Calu3 (cell line): Measurements from ENCODE around the gene TBRG4. TPM values are rescaled to one million over a fixed set of nuclear protein-coding genes. Genes with fewer than 3 reads are reported as not detected.

Source experiments
- BruUV-seq: library from RNA; stranded (reverse); fragments of 400-500 nt; replicated peaks from 2 replicates; lab custom pipeline; 2021; lab: Mats Ljungman, UMichigan
- CTCF ChIA-PET: fragments of 300-600 bp; sonication (Branson Sonifier 250); formaldehyde crosslinking; loops from one replicate; lab custom pipeline; 2022; ENCODE audit warnings: antibody characterized with exemption; lab: Charles Lee
- DNase-seq: peaks from one replicate; pipeline ENCODE4 v3.0.0; 2022
- H3K27ac Mint-ChIP-seq: one replicate; pipeline ENCODE4 v1.8.0; 2022; ENCODE audit warnings: mixed read lengths; ENCODE audit not compliant: unreplicated experiment
- H3K27me3 Mint-ChIP-seq: one replicate; pipeline ENCODE4 v1.8.0; 2022; ENCODE audit warnings: mixed read lengths; ENCODE audit not compliant: unreplicated experiment
- H3K36me3 Mint-ChIP-seq: one replicate; pipeline ENCODE4 v1.8.0; 2022; ENCODE audit warnings: mild to moderate bottlenecking, moderate library complexity, mixed read lengths; ENCODE audit not compliant: insufficient read depth, unreplicated experiment
- H3K4me1 Mint-ChIP-seq: one replicate; pipeline ENCODE4 v1.8.0; 2022; ENCODE audit warnings: mild to moderate bottlenecking, low read depth, mixed read lengths; ENCODE audit not compliant: unreplicated experiment
- H3K4me3 Mint-ChIP-seq: one replicate; pipeline ENCODE4 v1.8.0; 2022; ENCODE audit warnings: mild to moderate bottlenecking, low read depth, moderate library complexity, mixed read lengths; ENCODE audit not compliant: unreplicated experiment
- H3K9me3 Mint-ChIP-seq: one replicate; pipeline ENCODE4 v1.8.0; 2022; ENCODE audit warnings: low read depth, mixed read lengths; ENCODE audit not compliant: unreplicated experiment
- intact Hi-C: fragments of 100-400 bp; cut with micrococcal nuclease; formaldehyde crosslinking; loops from one replicate; pipeline ENCODE4 v1.10.0; 2022; ENCODE audit not compliant: unreplicated experiment
- total RNA-seq: library from RNA; stranded (reverse); gene quantifications from 2 replicates; pipeline ENCODE4 v1.2.3, GENCODE V29; 2022
- TF ChIP-seq, protein P1 (sequence below): fragments of 200-600 bp; IDR thresholded peaks from one replicate; pipeline ENCODE4 v1.8.0; 2022; ENCODE audit warnings: antibody characterized with exemption; ENCODE audit not compliant: unreplicated experiment

The TBRG4 gene
- total RNA-seq, 1 experiment from 2014 or later: 191 TPM

DNA sequence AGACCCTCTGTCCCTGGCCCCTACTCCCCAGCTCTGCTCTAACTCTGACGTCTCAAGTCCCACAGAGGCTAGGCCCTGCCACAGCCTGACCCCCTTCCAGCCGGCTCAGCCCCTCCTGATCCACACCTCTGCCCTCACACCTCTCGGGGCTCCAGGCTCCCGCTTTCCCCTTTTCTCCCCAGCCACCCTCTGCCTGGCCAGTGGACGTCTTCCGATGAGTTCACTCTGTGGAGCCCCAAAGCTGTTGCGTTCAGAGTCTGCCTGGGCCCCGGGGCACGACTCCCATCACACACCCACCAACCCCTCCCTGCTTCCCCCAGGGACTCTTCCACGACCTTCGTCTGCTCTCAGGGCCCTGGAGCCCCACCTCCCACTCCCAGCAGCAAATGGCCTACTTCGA lies 18.4 kb upstream of the TBRG4 start:
- BruUV-seq: no TSS peak
- DNase-seq: no peak
- Mint-ChIP-seq H3K4me3 (no peak overlapping the region), H3K27me3 (peaks cover 51% of the 10 kb centered on the region), H3K9me3 (no peaks in the 10 kb centered on the region), H3K36me3 (no peaks in the 10 kb centered on the region), H3K4me1 (no peaks in the 10 kb centered on the region), H3K27ac (no peak overlapping the region)
- CTCF ChIA-PET: no interaction called here
- intact Hi-C loops: no loop called here
- TF ChIP-seq, protein P1, sequence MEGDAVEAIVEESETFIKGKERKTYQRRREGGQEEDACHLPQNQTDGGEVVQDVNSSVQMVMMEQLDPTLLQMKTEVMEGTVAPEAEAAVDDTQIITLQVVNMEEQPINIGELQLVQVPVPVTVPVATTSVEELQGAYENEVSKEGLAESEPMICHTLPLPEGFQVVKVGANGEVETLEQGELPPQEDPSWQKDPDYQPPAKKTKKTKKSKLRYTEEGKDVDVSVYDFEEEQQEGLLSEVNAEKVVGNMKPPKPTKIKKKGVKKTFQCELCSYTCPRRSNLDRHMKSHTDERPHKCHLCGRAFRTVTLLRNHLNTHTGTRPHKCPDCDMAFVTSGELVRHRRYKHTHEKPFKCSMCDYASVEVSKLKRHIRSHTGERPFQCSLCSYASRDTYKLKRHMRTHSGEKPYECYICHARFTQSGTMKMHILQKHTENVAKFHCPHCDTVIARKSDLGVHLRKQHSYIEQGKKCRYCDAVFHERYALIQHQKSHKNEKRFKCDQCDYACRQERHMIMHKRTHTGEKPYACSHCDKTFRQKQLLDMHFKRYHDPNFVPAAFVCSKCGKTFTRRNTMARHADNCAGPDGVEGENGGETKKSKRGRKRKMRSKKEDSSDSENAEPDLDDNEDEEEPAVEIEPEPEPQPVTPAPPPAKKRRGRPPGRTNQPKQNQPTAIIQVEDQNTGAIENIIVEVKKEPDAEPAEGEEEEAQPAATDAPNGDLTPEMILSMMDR: no peak

DNA sequence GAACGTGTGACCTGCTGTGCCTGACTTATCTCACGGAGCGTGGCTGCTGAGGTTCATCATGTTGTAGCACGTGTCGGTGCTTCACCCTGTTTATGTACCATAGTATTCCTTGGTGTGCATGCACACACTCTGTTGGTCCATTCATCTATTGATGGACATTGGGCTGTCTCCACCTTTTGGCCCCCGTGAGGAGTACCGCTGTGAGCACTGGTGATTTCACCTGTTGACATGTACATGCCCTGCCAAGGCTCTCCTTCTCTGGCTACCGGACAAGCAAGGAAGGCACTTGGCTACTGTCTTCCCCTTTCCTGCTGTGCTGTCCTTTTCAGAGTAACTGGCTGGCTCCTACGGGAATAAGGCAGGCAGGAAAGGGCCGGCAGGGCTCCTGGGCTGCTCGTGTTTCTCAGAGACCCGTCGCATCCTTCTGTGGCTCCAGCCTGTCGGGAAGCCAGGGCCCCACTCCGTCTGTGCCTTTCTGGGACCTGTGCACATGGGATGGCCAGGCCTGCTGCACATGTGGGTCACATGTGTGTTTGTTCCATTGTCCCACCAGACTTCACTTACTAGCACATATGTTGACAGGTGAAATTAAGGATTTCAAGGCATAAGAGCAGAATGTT lies 17.8 kb upstream of the TBRG4 start:
- CTCF ChIA-PET: no interaction called here
- H3K4me3 Mint-ChIP-seq: no peak overlapping the region
- peaks cover 51% of the 10 kb centered on the region for H3K27me3 Mint-ChIP-seq
- no peaks in the 10 kb centered on the region for H3K9me3 Mint-ChIP-seq
- no TSS peak for BruUV-seq
- TF ChIP-seq, protein P1: no peak
- no peak for DNase-seq
- no peaks in the 10 kb centered on the region for H3K4me1 Mint-ChIP-seq
- intact Hi-C loops: no loop called here
- no peak overlapping the region for H3K27ac Mint-ChIP-seq
- no peaks in the 10 kb centered on the region for H3K36me3 Mint-ChIP-seq

DNA sequence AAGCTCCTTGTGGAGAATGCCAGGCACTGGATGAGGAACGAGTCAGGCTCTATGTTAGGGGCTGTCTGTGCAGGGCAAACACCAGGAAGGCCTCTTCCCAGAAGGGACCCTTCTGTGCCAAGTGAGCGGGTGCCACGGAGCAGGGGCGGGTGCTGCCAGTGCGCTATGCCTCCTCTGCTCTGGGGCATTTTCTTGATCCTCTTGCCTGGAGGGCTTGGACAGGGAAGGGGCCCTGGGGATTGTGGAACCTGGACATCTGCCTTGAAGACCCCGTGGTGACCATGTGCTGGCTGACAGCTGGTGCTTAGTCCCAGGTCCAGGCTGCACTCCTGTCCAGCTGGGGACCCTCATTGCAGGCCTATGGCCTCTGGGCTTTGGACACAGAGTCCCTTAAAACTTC lies 15.4 kb upstream of the TBRG4 start:
- no peak for DNase-seq
- no TSS peak for BruUV-seq
- H3K4me3 Mint-ChIP-seq: no peak overlapping the region
- intact Hi-C loops: no loop called here
- no peaks in the 10 kb centered on the region for H3K4me1 Mint-ChIP-seq
- no peaks in the 10 kb centered on the region for H3K9me3 Mint-ChIP-seq
- no peak overlapping the region for H3K27ac Mint-ChIP-seq
- CTCF ChIA-PET: no interaction called here
- H3K36me3 Mint-ChIP-seq: no peaks in the 10 kb centered on the region
- TF ChIP-seq, protein P1: no peak
- H3K27me3 Mint-ChIP-seq: peaks cover 28% of the 10 kb centered on the region

DNA sequence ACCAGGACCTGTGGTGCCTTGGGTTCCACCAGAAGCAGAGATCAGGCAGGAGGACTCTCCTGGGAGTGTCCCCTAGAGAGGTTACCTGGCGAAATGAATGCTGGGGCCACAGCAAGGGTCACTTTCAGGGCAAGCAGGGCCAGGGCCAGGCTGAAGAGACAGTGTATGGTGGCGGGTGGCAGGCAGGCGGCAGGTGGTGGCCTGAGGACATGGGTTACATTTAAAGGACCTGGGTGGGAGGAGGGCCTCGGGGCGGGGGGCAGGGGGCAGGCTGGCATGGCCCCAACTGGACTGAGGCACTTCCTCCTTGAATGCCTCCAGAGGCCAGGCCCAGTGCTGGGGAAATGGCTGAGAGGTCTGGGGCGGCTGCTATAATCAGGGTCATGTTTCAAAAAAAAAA lies 14.7 kb upstream of the TBRG4 start:
- TF ChIP-seq, protein P1: no peak
- Mint-ChIP-seq H3K4me1 (no peaks in the 10 kb centered on the region), H3K27ac (no peak overlapping the region), H3K4me3 (no peak overlapping the region), H3K27me3 (peaks cover 21% of the 10 kb centered on the region), H3K36me3 (no peaks in the 10 kb centered on the region), H3K9me3 (peaks cover 1% of the 10 kb centered on the region)
- CTCF ChIA-PET: no interaction called here
- BruUV-seq: no TSS peak
- DNase-seq: no peak
- intact Hi-C loops: no loop called here
